A549 (cell line): ENCODE results near the gene RFPL1. TPM values are rescaled to one million over a fixed set of nuclear protein-coding genes. Genes with fewer than 3 reads are reported as not detected.

ENCODE experiments used
- ATAC-seq, 2 experiments: fragments of 200-7000 bp in 1 of 2; fragments of >200 bp in 1 of 2; cut with Nextera tagmentation in 1 of 2; cut with Tn5 transposase in 1 of 2; 3 replicates each; pipeline versions ENCODE4 v1.8.0 to v1.9.1; 2018 to 2020; ENCODE audit warnings: mild to moderate bottlenecking in 1 of 2, moderate library complexity in 1 of 2
- CTCF ChIA-PET: fragments of 300-600 bp; sonication (Branson Sonifier 250); formaldehyde crosslinking; extraction: SDS; loops from one replicate; lab custom pipeline; 2021; ENCODE audit warnings: antibody characterized with exemption, inconsistent platforms; lab: Yijun Ruan, JAX
- POLR2A ChIA-PET: fragments of 350-600 bp; formaldehyde crosslinking; extraction: SDS; loops from one replicate; lab custom pipeline; 2021; ENCODE audit warnings: antibody characterized with exemption, inconsistent platforms; lab: Yijun Ruan, JAX
- DNase-seq, 2 experiments: peaks; one replicate each; pipeline versions ENCODE4 v3.0.0 to v3.0.0-alpha.2; 2011 to 2016; ENCODE audit warnings: low read depth in 1 of 2, low spot score in 1 of 2
- FAIRE-seq: peaks from 2 replicates; lab custom pipeline; 2011; peaks lifted over from hg19 to GRCh38; lab: Jason Lieb, UNC
- H3K27ac ChIP-seq, 2 experiments: fragments of >200 bp; sonication (Bioruptor Twin); formaldehyde crosslinking; 3 replicates each; pipeline ENCODE4 v1.5.1; 2016 to 2017
- H3K4me1 ChIP-seq: fragments of >200 bp; sonication (Bioruptor Twin); formaldehyde crosslinking; 3 replicates; pipeline ENCODE4 v1.6.1; 2016
- H3K4me2 ChIP-seq: fragments of >200 bp; sonication (Bioruptor Twin); formaldehyde crosslinking; 3 replicates; pipeline ENCODE4 v1.6.1; 2016
- H3K4me3 ChIP-seq: fragments of >200 bp; sonication (Bioruptor Twin); formaldehyde crosslinking; 3 replicates; pipeline ENCODE4 v1.5.1; 2016
- H3K9me3 ChIP-seq: fragments of >200 bp; sonication (Bioruptor Twin); formaldehyde crosslinking; 3 replicates; pipeline ENCODE4 v1.6.1; 2016
- BCL3 ChIP-seq: fragments of >200 bp; sonication (Bioruptor Twin); formaldehyde crosslinking; IDR thresholded peaks from 3 replicates; pipeline ENCODE4 v1.6.1; 2016
- EHF ChIP-seq: fragments of 250-450 bp; sonication (Bioruptor Pico); IDR thresholded peaks from 2 replicates; pipeline ENCODE4 v1.5.0; 2020; ENCODE audit warnings: mild to moderate bottlenecking
- EHMT2 ChIP-seq: fragments of 200-600 bp; sonication (generic); IDR thresholded peaks from 2 replicates; pipeline ENCODE4 v1.6.1; 2016; ENCODE audit warnings: antibody characterized with exemption, low read depth, mild to moderate bottlenecking, moderate library complexity
- EP300 ChIP-seq, 2 experiments: fragments of >200 bp; sonication (Bioruptor Twin); formaldehyde crosslinking; IDR thresholded peaks; 2 replicates in 1 of 2; 3 replicates in 1 of 2; pipeline ENCODE4 v1.6.1; 2016 to 2017
- FOXS1 ChIP-seq: fragments of 250-450 bp; sonication (Bioruptor Pico); IDR thresholded peaks from 2 replicates; pipeline ENCODE4 v1.5.0; 2020; ENCODE audit warnings: mild to moderate bottlenecking, moderate library complexity
- HEYL ChIP-seq: fragments of 250-450 bp; sonication (Bioruptor Pico); IDR thresholded peaks from 2 replicates; pipeline ENCODE4 v1.8.0; 2021; ENCODE audit warnings: mild to moderate bottlenecking, moderate library complexity
- HOXB13 ChIP-seq: fragments of 250-450 bp; sonication (Bioruptor Pico); IDR thresholded peaks from 2 replicates; pipeline ENCODE4 v1.5.0; 2020; ENCODE audit warnings: low read depth, mild to moderate bottlenecking, moderate library complexity
- KDM5A ChIP-seq: fragments of 200-600 bp; sonication (generic); IDR thresholded peaks from 2 replicates; pipeline ENCODE4 v1.6.1; 2016; ENCODE audit warnings: antibody characterized with exemption, mild to moderate bottlenecking
- MAFK ChIP-seq: fragments of 450-650 bp; IDR thresholded peaks from 2 replicates; pipeline ENCODE4 v1.6.1; 2014; ENCODE audit not compliant: partially characterized antibody
- MAZ ChIP-seq: fragments of 150-350 bp; IDR thresholded peaks from 2 replicates; pipeline ENCODE4 v1.6.1; 2014; ENCODE audit warnings: antibody characterized with exemption, low read depth, low read length, borderline replicate concordance
- NPAS2 ChIP-seq: fragments of 250-450 bp; sonication (Bioruptor Pico); IDR thresholded peaks from 2 replicates; pipeline ENCODE4 v1.8.0; 2022; ENCODE audit warnings: mild to moderate bottlenecking, moderate library complexity, borderline replicate concordance
- PBX3 ChIP-seq: IDR thresholded peaks from 2 replicates; pipeline ENCODE4 v1.6.1; 2012
- POLR2A ChIP-seq: IDR thresholded peaks from 2 replicates; pipeline ENCODE4 v1.6.1; 2012; ENCODE audit warnings: mild to moderate bottlenecking, low read length
- REST ChIP-seq: fragments of 200-600 bp; sonication (generic); IDR thresholded peaks from 2 replicates; pipeline ENCODE4 v1.6.1; 2016; ENCODE audit warnings: antibody characterized with exemption, mild to moderate bottlenecking, moderate library complexity
- TFCP2L1 ChIP-seq: fragments of 250-450 bp; sonication (Bioruptor Pico); IDR thresholded peaks from 2 replicates; pipeline ENCODE4 v1.5.0; 2021; ENCODE audit warnings: mild to moderate bottlenecking
- ZSCAN20 ChIP-seq: fragments of 250-450 bp; sonication (Bioruptor Pico); IDR thresholded peaks from 2 replicates; pipeline ENCODE4 v1.8.0; 2022; ENCODE audit warnings: mild to moderate bottlenecking, moderate library complexity
- whole genome bisulfite sequencing: methylation state at CpG from one replicate; pipeline ENCODE4 v1.1.6; 2017; ENCODE audit errors: missing lambda C conversion rate; 5-methylcytosine and 5-hydroxymethylcytosine counted together
- polyA plus RNA-seq, 4 experiments: library from polyadenylated mRNA; depleted of rRNA in 3 of 4; stranded (reverse); fragments of >200 nt; fragmentation: RNase III in 1 of 4; extraction: RNeasy Plus Mini Kit Qiagen cat#74134 plus additional on column Dnase treatment in 1 of 4; gene quantifications; 2 replicates in 3 of 4; 3 replicates in 1 of 4; pipeline ENCODE4 v1.2.3, GENCODE V29; 2011 to 2017

Gene RFPL1
- polyA plus RNA-seq, 2 of the 4 experiments (the other 2 are of a cell fraction): not detected

- peak; percentile 71 to 74; a peak in 5 of 6 replicates for ATAC-seq
- POLR2A ChIA-PET: no interaction called here
- TF ChIP-seq ZSCAN20 (CRISPR knock-in tag) (0 out of 2 replicates have a peak, but pooled peaks have one; percentile 25), REST (peak; percentile 95), EHMT2 (peak; percentile 71), POLR2A (no peak), EHF (no peak), HOXB13 (CRISPR knock-in tag) (no peak)
- TF ChIP-seq, all 56 proteins: peak for 3
- FAIRE-seq (no peak), DNase-seq (peak; percentile 18 to 28)
- Histone ChIP-seq H3K27ac (peak overlapping the region in 1 of 2 experiments; percentile 53; a peak in 2 of 6 replicates), H3K4me3 (0 out of 3 replicates have a peak overlapping the region, but pooled peaks have one; percentile 1), H3K4me2 (peak overlapping the region; percentile 76), H3K9me3 (no peaks in the 10 kb centered on the region), H3K4me1 (peaks cover 29% of the 10 kb centered on the region)
- CTCF ChIA-PET: interaction anchor here (1.1 to 1.5 kb wide), 2 partner anchors 8 to 10 kb away, joined by 3 to 4 read pairs; no protein-coding TSS in a partner anchor
- 18% methylated on average over 16 of the region's 21 CpGs for WGBS
Observed at GRCh38 chr22:29478326-29479276, 40.2 kb downstream of the RFPL1 start.

GRCh38 chr22:29479417-29480261 is 41.3 kb downstream of the RFPL1 start, which contains the start of gene NEFH:
Gene NEFH, plus strand, starts transcription at chr22:29480218. Its CDS starts 45 bp downstream, at chr22:29480263.
- H3K9me3 ChIP-seq: no peaks in the 10 kb centered on the region
- no peak for DNase-seq
- H3K4me3 ChIP-seq: no peak within 1 kb of the TSS
- ChIA-PET CTCF (interaction anchor here (0.9 to 1.1 kb wide), 2 partner anchors 9 to 25 kb away, joined by 3 to 4 read pairs; no protein-coding TSS in a partner anchor), POLR2A (no interaction called here)
- peaks cover 29% of the 10 kb centered on the region for H3K4me1 ChIP-seq
- H3K4me2 ChIP-seq: peak within 1 kb of the TSS; percentile 76; the same call in 2 of the 3 replicates
- TF ChIP-seq TFCP2L1 (CRISPR knock-in tag) (no peak), ZSCAN20 (CRISPR knock-in tag) (no peak), NPAS2 (CRISPR knock-in tag) (no peak), HOXB13 (CRISPR knock-in tag) (no peak), FOXS1 (CRISPR knock-in tag) (no peak), EP300 (IDR thresholded peaks at IDR 0.05) (no peak)
- WGBS: 28% methylated on average over 13 of the region's 48 CpGs
- H3K27ac ChIP-seq: no peak within 1 kb of the TSS
- peak in 1 of 2 experiments; percentile 23; a peak in 2 of 6 replicates for ATAC-seq
- FAIRE-seq: no peak

GRCh38 chr22:29480262-29480511 is 41.8 kb downstream of the RFPL1 start:
- ChIA-PET CTCF (interaction anchor here (0.9 to 5.0 kb wide), 2 partner anchors 10 to 25 kb away, joined by 4 to 40 read pairs; no protein-coding TSS in a partner anchor), POLR2A (no interaction called here)
- peaks cover 29% of the 10 kb centered on the region for H3K4me1 ChIP-seq
- H3K4me3 ChIP-seq: no peak overlapping the region
- 71% methylated on average over 18 of the region's 39 CpGs for WGBS
- ATAC-seq (no peak), DNase-seq (no peak)
- no peak overlapping the region for H3K27ac ChIP-seq
- TF ChIP-seq KDM5A (no peak), MAZ (no peak), MAFK (no peak), BCL3 (no peak), PBX3 (no peak), HEYL (no peak)
- TF ChIP-seq, all 56 proteins: peak for 0
- no peaks in the 10 kb centered on the region for H3K9me3 ChIP-seq
- no peak for FAIRE-seq
- H3K4me2 ChIP-seq: peak overlapping the region; percentile 21; the same call in 1 of the 3 replicates
